Liver (tissue), 9 donors: ENCODE measurements around the gene CNST. TPM values are rescaled to one million over a fixed set of nuclear protein-coding genes. Genes with fewer than 3 reads are reported as not detected.
A peak's percentile ranks its signal among the peaks of the same experiment; 100 is the strongest.

Experiments
- DNase-seq: peaks from one replicate; pipeline ENCODE4 v3.0.0-alpha.2; 2017; ENCODE audit warnings: low spot score
- H3K27ac ChIP-seq, 2 donors: one replicate each; pipeline ENCODE4 v1.7.0; 2013; ENCODE audit warnings: inconsistent platforms in 2 of 2, low read length in 2 of 2, control low read depth in 1 of 2, low read depth in 1 of 2, mild to moderate bottlenecking in 1 of 2
- H3K27me3 ChIP-seq, 4 donors: one replicate each; pipeline versions ENCODE4 v1.6.1 to v1.7.0; 2013; ENCODE audit warnings: low read length in 3 of 4, inconsistent platforms in 1 of 4, mild to moderate bottlenecking in 1 of 4, moderate library complexity in 1 of 4; ENCODE audit not compliant: control insufficient read depth in 4 of 4, insufficient read depth in 4 of 4
- H3K36me3 ChIP-seq, 4 donors: one replicate each; pipeline versions ENCODE4 v1.6.1 to v1.7.0; 2013; ENCODE audit warnings: low read length in 3 of 4, mild to moderate bottlenecking in 3 of 4, low read depth in 1 of 4, moderate library complexity in 1 of 4; ENCODE audit not compliant: control insufficient read depth in 4 of 4, insufficient read depth in 3 of 4
- H3K4me1 ChIP-seq, 4 donors: one replicate each; pipeline versions ENCODE4 v1.6.1 to v1.7.0; 2013; ENCODE audit warnings: low read length in 3 of 4, mild to moderate bottlenecking in 3 of 4, moderate library complexity in 1 of 4; ENCODE audit not compliant: control insufficient read depth in 4 of 4, insufficient read depth in 4 of 4
- H3K4me3 ChIP-seq, 3 donors: one replicate each; pipeline versions ENCODE4 v1.6.1 to v1.7.0; 2013; ENCODE audit warnings: low read length in 3 of 3, control low read depth in 1 of 3, low read depth in 1 of 3, mild to moderate bottlenecking in 1 of 3
- H3K9ac ChIP-seq, 2 donors: one replicate each; pipeline ENCODE4 v1.7.0; 2013; ENCODE audit warnings: low read length in 2 of 2, mild to moderate bottlenecking in 2 of 2, moderate library complexity in 2 of 2, control low read depth in 1 of 2, low read depth in 1 of 2
- H3K9me3 ChIP-seq, 4 donors: one replicate each; pipeline versions ENCODE4 v1.6.1 to v1.7.0; 2013; ENCODE audit warnings: low read length in 3 of 4; ENCODE audit not compliant: control insufficient read depth in 4 of 4
- EGR1 ChIP-seq, 2 donors: IDR thresholded peaks; 2 replicates each; pipeline ENCODE4 v1.6.1; 2016 to 2018; ENCODE audit warnings: antibody characterized with exemption in 2 of 2, low read depth in 2 of 2
- FOXA1 ChIP-seq: IDR thresholded peaks from 2 replicates; pipeline ENCODE4 v1.6.1; 2016; ENCODE audit warnings: antibody characterized with exemption
- FOXA2 ChIP-seq: IDR thresholded peaks from 2 replicates; pipeline ENCODE4 v1.6.1; 2016; ENCODE audit warnings: antibody characterized with exemption
- GABPA ChIP-seq, 2 donors: IDR thresholded peaks in 1 of 2; conservative IDR thresholded peaks in 1 of 2; 2 replicates each; pipeline ENCODE4 v1.6.1; 2016; ENCODE audit warnings: antibody characterized with exemption in 2 of 2, mild to moderate bottlenecking in 1 of 2, moderate library complexity in 1 of 2
- HNF4A ChIP-seq, 2 donors: conservative IDR thresholded peaks; 2 replicates each; pipeline ENCODE4 v1.6.1; 2016; ENCODE audit warnings: antibody characterized with exemption in 2 of 2, mild to moderate bottlenecking in 2 of 2
- HNF4G ChIP-seq: IDR thresholded peaks from 2 replicates; pipeline ENCODE4 v1.6.1; 2016; ENCODE audit warnings: antibody characterized with exemption
- JUND ChIP-seq, 2 donors: IDR thresholded peaks; 2 replicates each; pipeline ENCODE4 v1.6.1; 2016; ENCODE audit warnings: antibody characterized with exemption in 2 of 2
- NR2F2 ChIP-seq: IDR thresholded peaks from 2 replicates; pipeline ENCODE4 v1.6.1; 2016; ENCODE audit warnings: antibody characterized with exemption
- RAD21 ChIP-seq, 2 donors: IDR thresholded peaks; 2 replicates each; pipeline ENCODE4 v1.6.1; 2016; ENCODE audit warnings: antibody characterized with exemption in 2 of 2, mild to moderate bottlenecking in 2 of 2
- RXRA ChIP-seq, 2 donors: IDR thresholded peaks; 2 replicates each; pipeline ENCODE4 v1.6.1; 2017 to 2018; ENCODE audit warnings: antibody characterized with exemption in 2 of 2, mild to moderate bottlenecking in 1 of 2
- SP1 ChIP-seq: IDR thresholded peaks from 2 replicates; pipeline ENCODE4 v1.6.1; 2018; ENCODE audit warnings: antibody characterized with exemption, mild to moderate bottlenecking
- TAF1 ChIP-seq: conservative IDR thresholded peaks from 2 replicates; pipeline ENCODE4 v1.6.1; 2016; ENCODE audit warnings: antibody characterized with exemption, mild to moderate bottlenecking
- YY1 ChIP-seq: IDR thresholded peaks from 2 replicates; pipeline ENCODE4 v1.6.1; 2016; ENCODE audit warnings: antibody characterized with exemption, mild to moderate bottlenecking
- WGBS: extraction: QIAGEN DNeasy Blood & Tissue Kit; methylation state at CpG from one replicate; pipeline ENCODE4 v1.1.7; 2013; 5-methylcytosine and 5-hydroxymethylcytosine counted together
- polyA plus RNA-seq, 2 donors: library from polyadenylated mRNA; stranded (reverse) in 1 of 2; unstranded in 1 of 2; fragments of 200-250 nt in 1 of 2; fragments of >200 nt in 1 of 2; fragmentation: Nextera tagmentation in 1 of 2; extraction: Ambion mirVana in 1 of 2; gene quantifications; one replicate each; pipeline versions ENCODE4 v1.2.1 to v1.2.3, GENCODE V29; 2013 to 2015
- total RNA-seq, 2 donors: library from RNA; depleted of rRNA; stranded (reverse); fragments of >200 nt; gene quantifications; one replicate each; pipeline ENCODE4 v1.2.3, GENCODE V29; 2014
- TF ChIP-seq, protein P1 (sequence below): fragments of 150-350 bp; IDR thresholded peaks from 2 replicates; pipeline ENCODE4 v1.5.1; 2017; ENCODE audit warnings: improper control_type of control experiment, low read depth, low read length; ENCODE audit not compliant: missing input control
- TF ChIP-seq, protein P2 (sequence below): IDR thresholded peaks from 2 replicates; pipeline ENCODE4 v1.6.1; 2016; ENCODE audit warnings: antibody characterized with exemption
- TF ChIP-seq, protein P3 (sequence below): IDR thresholded peaks from 2 replicates; pipeline ENCODE4 v1.6.1; 2016; ENCODE audit warnings: antibody characterized with exemption, mild to moderate bottlenecking
- TF ChIP-seq, protein P4 (sequence below): IDR thresholded peaks from 2 replicates; pipeline ENCODE4 v1.6.1; 2016; ENCODE audit warnings: antibody characterized with exemption
- TF ChIP-seq, protein P5 (sequence below): IDR thresholded peaks from 2 replicates; pipeline ENCODE4 v1.6.1; 2016; ENCODE audit warnings: antibody characterized with exemption
- donor health status: healthy.
- donor health status: healthy.
- donor health status: healthy.
- donor health status: healthy.
- donor health status: healthy.

The CNST gene
- total and polyA plus RNA-seq, 4 donors = 6.1 to 36.3 (median 12.1) TPM

DNA sequence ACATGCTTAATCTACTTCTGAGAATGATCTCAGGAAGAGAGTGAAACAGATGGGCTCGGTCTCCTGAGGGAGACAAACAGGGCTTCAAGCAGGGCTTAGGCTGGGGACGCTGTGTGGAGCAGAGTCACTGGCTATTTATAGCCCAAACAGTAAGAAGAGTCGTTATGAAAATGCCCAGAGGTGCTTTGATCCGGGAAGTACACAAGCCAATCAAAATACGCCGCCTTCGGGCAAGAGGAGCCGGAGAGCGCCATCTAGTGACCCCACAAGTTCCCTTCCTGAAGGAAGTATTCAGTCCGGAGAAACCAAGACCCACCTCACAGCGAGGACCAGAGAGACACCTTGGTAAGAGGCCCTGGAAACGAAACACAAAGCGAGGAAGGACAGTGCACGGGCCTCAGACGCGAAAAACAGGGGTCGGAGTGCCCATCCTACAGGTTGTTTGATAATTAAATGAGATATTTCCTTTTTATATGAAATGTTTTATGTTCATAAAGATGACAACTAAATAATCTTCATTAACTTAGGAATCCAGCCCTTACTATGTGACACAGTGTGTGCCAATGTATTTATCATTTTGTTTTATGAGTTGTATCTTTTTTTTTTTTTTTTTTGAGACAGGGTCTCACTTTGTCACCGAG is 133.0 kb downstream of the CNST start:
- H3K9ac ChIP-seq = peak overlapping the region; percentile 49 to 72
- H3K9me3 ChIP-seq = no peaks in the 10 kb centered on the region
- no peaks in the 10 kb centered on the region for H3K36me3 ChIP-seq
- H3K4me3 ChIP-seq = peak overlapping the region in 1 of 3 donors; percentile 38
- TF ChIP-seq, protein P1, sequence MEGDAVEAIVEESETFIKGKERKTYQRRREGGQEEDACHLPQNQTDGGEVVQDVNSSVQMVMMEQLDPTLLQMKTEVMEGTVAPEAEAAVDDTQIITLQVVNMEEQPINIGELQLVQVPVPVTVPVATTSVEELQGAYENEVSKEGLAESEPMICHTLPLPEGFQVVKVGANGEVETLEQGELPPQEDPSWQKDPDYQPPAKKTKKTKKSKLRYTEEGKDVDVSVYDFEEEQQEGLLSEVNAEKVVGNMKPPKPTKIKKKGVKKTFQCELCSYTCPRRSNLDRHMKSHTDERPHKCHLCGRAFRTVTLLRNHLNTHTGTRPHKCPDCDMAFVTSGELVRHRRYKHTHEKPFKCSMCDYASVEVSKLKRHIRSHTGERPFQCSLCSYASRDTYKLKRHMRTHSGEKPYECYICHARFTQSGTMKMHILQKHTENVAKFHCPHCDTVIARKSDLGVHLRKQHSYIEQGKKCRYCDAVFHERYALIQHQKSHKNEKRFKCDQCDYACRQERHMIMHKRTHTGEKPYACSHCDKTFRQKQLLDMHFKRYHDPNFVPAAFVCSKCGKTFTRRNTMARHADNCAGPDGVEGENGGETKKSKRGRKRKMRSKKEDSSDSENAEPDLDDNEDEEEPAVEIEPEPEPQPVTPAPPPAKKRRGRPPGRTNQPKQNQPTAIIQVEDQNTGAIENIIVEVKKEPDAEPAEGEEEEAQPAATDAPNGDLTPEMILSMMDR = peak; percentile 75
- TF ChIP-seq JUND (IDR thresholded peaks at IDR 0.05) = no peak
- peak; percentile 37 to 39 for TF ChIP-seq RXRA (IDR thresholded peaks at IDR 0.05)
- TF ChIP-seq FOXA1 = no peak
- TF ChIP-seq TAF1 = no peak
- no peak for TF ChIP-seq HNF4G
- TF ChIP-seq, protein P2, sequence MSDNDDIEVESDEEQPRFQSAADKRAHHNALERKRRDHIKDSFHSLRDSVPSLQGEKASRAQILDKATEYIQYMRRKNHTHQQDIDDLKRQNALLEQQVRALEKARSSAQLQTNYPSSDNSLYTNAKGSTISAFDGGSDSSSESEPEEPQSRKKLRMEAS = no peak
- TF ChIP-seq, protein P3, sequence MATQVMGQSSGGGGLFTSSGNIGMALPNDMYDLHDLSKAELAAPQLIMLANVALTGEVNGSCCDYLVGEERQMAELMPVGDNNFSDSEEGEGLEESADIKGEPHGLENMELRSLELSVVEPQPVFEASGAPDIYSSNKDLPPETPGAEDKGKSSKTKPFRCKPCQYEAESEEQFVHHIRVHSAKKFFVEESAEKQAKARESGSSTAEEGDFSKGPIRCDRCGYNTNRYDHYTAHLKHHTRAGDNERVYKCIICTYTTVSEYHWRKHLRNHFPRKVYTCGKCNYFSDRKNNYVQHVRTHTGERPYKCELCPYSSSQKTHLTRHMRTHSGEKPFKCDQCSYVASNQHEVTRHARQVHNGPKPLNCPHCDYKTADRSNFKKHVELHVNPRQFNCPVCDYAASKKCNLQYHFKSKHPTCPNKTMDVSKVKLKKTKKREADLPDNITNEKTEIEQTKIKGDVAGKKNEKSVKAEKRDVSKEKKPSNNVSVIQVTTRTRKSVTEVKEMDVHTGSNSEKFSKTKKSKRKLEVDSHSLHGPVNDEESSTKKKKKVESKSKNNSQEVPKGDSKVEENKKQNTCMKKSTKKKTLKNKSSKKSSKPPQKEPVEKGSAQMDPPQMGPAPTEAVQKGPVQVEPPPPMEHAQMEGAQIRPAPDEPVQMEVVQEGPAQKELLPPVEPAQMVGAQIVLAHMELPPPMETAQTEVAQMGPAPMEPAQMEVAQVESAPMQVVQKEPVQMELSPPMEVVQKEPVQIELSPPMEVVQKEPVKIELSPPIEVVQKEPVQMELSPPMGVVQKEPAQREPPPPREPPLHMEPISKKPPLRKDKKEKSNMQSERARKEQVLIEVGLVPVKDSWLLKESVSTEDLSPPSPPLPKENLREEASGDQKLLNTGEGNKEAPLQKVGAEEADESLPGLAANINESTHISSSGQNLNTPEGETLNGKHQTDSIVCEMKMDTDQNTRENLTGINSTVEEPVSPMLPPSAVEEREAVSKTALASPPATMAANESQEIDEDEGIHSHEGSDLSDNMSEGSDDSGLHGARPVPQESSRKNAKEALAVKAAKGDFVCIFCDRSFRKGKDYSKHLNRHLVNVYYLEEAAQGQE = no peak
- TF ChIP-seq, protein P4, sequence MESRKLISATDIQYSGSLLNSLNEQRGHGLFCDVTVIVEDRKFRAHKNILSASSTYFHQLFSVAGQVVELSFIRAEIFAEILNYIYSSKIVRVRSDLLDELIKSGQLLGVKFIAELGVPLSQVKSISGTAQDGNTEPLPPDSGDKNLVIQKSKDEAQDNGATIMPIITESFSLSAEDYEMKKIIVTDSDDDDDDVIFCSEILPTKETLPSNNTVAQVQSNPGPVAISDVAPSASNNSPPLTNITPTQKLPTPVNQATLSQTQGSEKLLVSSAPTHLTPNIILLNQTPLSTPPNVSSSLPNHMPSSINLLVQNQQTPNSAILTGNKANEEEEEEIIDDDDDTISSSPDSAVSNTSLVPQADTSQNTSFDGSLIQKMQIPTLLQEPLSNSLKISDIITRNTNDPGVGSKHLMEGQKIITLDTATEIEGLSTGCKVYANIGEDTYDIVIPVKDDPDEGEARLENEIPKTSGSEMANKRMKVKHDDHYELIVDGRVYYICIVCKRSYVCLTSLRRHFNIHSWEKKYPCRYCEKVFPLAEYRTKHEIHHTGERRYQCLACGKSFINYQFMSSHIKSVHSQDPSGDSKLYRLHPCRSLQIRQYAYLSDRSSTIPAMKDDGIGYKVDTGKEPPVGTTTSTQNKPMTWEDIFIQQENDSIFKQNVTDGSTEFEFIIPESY = no peak
- peak; percentile 21 for TF ChIP-seq FOXA2
- TF ChIP-seq, protein P5, sequence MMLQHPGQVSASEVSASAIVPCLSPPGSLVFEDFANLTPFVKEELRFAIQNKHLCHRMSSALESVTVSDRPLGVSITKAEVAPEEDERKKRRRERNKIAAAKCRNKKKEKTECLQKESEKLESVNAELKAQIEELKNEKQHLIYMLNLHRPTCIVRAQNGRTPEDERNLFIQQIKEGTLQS = peak; percentile 17
- no peak for TF ChIP-seq EGR1 (IDR thresholded peaks at IDR 0.05; ENCODE audit: low read depth in 2 of 2)
- TF ChIP-seq SP1 = peak; percentile 18
- peak; percentile 86 to 88 for TF ChIP-seq RAD21 (IDR thresholded peaks at IDR 0.05)
- no peak for TF ChIP-seq GABPA (IDR thresholded peaks at IDR 0.05 in 1 of 2, conservative IDR thresholded peaks at IDR 0.05 in 1 of 2)
- TF ChIP-seq YY1 = no peak
- no peak for TF ChIP-seq NR2F2
- peak in 1 of 2 donors; percentile 25 for TF ChIP-seq HNF4A (conservative IDR thresholded peaks at IDR 0.05)
- 7% methylated on average over 18 of the region's 18 CpGs for whole genome bisulfite sequencing
- DNase-seq = peak; percentile 76
- no peak overlapping the region for H3K27ac ChIP-seq
- H3K4me1 ChIP-seq = peaks cover 0 to 11% (median 4%) of the 10 kb centered on the region in 4 donors
- H3K27me3 ChIP-seq = no peaks in the 10 kb centered on the region
